ENCODE data around the gene ASTE1.

GRCh38 chr3:131001071-131001470, 25.6 kb downstream of the ASTE1 start:
- TF ChIP-seq CTCF (IDR thresholded peaks at IDR 0.05; ENCODE audit: insufficient read depth, low read depth, low read length) (no peak), EZH2 (IDR thresholded peaks at IDR 0.05; ENCODE audit: insufficient read depth, low read length) (no peak)

Data from astrocyte (in vitro differentiated cells and primary cell).